Measurements from ENCODE around the gene PHYHD1. TPM values are rescaled to one million over a fixed set of nuclear protein-coding genes. Genes with fewer than 3 reads are reported as not detected.
A peak's percentile ranks its signal among the peaks of the same experiment; 100 is the strongest.
"Not testable (repeated sequence)": the region's sequence is repeated elsewhere in the genome, so short reads cannot be mapped to it uniquely, and the experiment has no call there.

Gene PHYHD1
- total and polyA plus RNA-seq, 7 experiments from 2014 or later = 1.1 to 5.1 (median 3.1) TPM

DNA sequence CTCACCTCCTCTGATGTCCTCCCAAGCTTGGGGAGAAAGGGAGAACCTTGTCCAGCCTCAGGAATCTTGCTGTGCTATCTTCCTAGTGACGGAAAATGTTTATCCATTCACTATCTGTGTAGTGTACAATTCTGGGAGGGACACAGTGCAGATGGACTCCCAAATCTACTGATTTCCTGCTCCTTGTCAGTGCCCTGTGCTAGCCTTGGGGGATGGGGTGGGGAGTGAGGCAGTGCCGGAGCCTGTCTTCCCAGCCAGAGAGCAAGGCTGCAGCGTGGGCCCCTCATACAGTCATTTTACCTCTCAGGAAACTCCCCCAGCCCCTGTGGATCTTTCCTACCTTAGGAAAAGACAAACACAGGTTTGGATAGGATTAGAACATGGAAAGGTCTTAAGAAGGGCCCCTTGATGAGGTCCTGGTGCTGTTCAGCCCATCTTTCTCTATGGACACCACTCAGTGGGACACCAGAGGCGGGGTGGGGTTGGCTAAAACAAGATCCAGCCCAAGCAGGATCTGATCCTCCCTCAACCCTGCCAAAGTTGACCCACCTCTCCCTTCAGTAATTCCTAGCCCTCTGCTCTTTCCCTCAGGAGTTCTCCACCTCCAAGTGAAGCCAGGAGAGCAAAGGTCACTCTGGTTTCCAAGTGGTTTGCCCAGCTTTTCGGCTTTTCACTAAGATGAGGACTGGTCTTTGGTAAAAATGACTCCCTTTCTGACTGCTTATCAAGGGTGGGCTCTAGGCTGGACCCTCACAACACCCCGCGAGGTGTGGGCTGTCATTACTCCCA is 23.2 kb downstream of the PHYHD1 start:
- Histone ChIP-seq H3K27me3 (ENCODE audit: control insufficient read depth in 2 of 2, insufficient read depth in 2 of 2, low read length in 2 of 2) (no peaks in the 10 kb centered on the region), H3K27ac (ENCODE audit: low read depth, low read length) (no peak overlapping the region), H3K9me3 (ENCODE audit: control insufficient read depth in 2 of 3, low read length in 3 of 3) (no peaks in the 10 kb centered on the region), H3K36me3 (ENCODE audit: control insufficient read depth in 2 of 3, insufficient read depth in 3 of 3, low read length in 3 of 3) (peaks cover 0 to 19% (median 0%) of the 10 kb centered on the region in 3 experiments), H3K4me3 (ENCODE audit: low read length) (no peak overlapping the region), H3K4me1 (ENCODE audit: control insufficient read depth in 2 of 2, insufficient read depth in 2 of 2, low read length in 2 of 2) (peaks cover 8 to 14% of the 10 kb centered on the region in 2 donors)
- no peak for ATAC-seq
- Mint-ChIP-seq H3K4me1 (peaks cover 16 to 36% (median 24%) of the 10 kb centered on the region in 7 donors), H3K27ac (peak overlapping the region in 2 of 9 donors; percentile 9 to 46), H3K36me3 (peaks cover 0 to 10% (median 2%) of the 10 kb centered on the region in 5 donors), H3K27me3 (no peaks in the 10 kb centered on the region), H3K4me3 (no peak overlapping the region), H3K9me3 (no peaks in the 10 kb centered on the region)
- ChIA-PET CTCF (no interaction called here), POLR2A (no interaction called here)
- intact Hi-C loops (cut with micrococcal nuclease) = no loop called here
- no peak for DNase-seq

- H3K36me3 Mint-ChIP-seq; ATAC-seq; CTCF ChIA-PET; H3K4me3 ChIP-seq (ENCODE audit: low read length); H3K27me3 Mint-ChIP-seq; H3K27ac ChIP-seq (ENCODE audit: low read depth, low read length); H3K27me3 ChIP-seq (ENCODE audit: control insufficient read depth in 2 of 2, insufficient read depth in 2 of 2, low read length in 2 of 2); POLR2A ChIA-PET; H3K9me3 ChIP-seq (ENCODE audit: control insufficient read depth in 2 of 3, low read length in 3 of 3); DNase-seq; H3K9me3 Mint-ChIP-seq: not testable (repeated sequence)
- H3K27ac Mint-ChIP-seq = peak overlapping the region in 1 of 9 donors; percentile 17
- H3K4me3 Mint-ChIP-seq = peak overlapping the region in 2 of 10 donors; percentile 45 to 46
- intact Hi-C loops (cut with micrococcal nuclease) = loop anchor here (5.0 kb wide), 4 partner anchors 82 to 623 kb away; partner anchors contain the start of genes COQ4 (in 1 of the 2), ODF2 (in 1 of the 2), SH3GLB2 (in 1 of the 2) and TRUB2 (in 1 of the 2)
- Histone ChIP-seq H3K36me3 (ENCODE audit: control insufficient read depth in 2 of 3, insufficient read depth in 3 of 3, low read length in 3 of 3) (peaks cover 0 to 19% (median 0%) of the 10 kb centered on the region in 3 experiments), H3K4me1 (ENCODE audit: control insufficient read depth in 2 of 2, insufficient read depth in 2 of 2, low read length in 2 of 2) (peaks cover 8 to 14% of the 10 kb centered on the region in 2 donors)
- peaks cover 16 to 38% (median 24%) of the 10 kb centered on the region in 7 donors for H3K4me1 Mint-ChIP-seq
These were observed 24.2 kb downstream of the PHYHD1 start for GRCh38 chr9:128944966-128945365.

DNA sequence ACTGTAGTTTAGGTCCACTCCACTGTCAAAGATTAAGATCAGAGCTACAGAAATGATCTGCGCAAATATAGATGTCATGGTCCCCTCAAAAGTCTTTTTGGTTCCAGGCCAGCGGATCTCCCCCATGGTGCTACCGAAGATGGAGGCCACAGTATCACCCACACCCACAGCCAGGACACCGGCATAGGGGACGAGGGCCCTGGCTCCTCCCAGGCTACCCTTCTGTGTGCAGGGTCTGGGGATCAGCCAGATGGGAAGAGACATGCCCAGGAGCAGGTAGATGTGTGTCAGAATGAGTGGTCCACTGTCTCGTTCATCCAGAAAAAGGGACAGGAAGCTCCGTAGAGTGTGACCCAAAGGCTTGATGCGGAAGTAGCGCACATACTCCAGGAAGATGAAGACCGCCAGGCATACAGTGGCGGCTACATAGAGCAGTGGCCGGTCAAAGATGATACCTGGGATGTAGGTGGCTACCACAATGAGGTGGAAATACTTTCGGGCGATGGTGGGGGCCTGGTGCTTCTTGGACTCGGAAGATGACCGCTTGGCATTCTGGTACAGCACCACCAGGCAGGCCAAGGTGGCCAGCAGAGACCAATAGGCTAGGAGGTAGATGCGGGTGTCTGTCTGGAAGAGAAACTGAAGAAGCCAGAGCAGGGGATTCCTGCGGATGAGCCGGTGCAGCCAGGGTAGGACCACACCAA is 25.2 kb downstream of the PHYHD1 start:
- Mint-ChIP-seq H3K27ac (peak overlapping the region; percentile 89 to 98 (median 96)), H3K36me3 (peaks cover 0 to 10% (median 4%) of the 10 kb centered on the region in 5 donors), H3K4me1 (peaks cover 16 to 42% (median 28%) of the 10 kb centered on the region in 7 donors), H3K9me3 (no peaks in the 10 kb centered on the region), H3K4me3 (peak overlapping the region; percentile 93 to 99 (median 98)), H3K27me3 (no peaks in the 10 kb centered on the region)
- H3K4me3 ChIP-seq (ENCODE audit: low read length) = peak overlapping the region; percentile 87
- ChIA-PET POLR2A (interaction anchor here (0.6 kb wide), 3 partner anchors 128 to 627 kb away, joined by 3 to 7 read pairs (median 3); partner anchors contain the start of gene ENDOG), CTCF (no interaction called here)
- H3K27me3 ChIP-seq (ENCODE audit: control insufficient read depth in 2 of 2, insufficient read depth in 2 of 2, low read length in 2 of 2) = no peaks in the 10 kb centered on the region
- peak overlapping the region; percentile 97 for H3K27ac ChIP-seq (ENCODE audit: low read depth, low read length)
- H3K36me3 ChIP-seq (ENCODE audit: control insufficient read depth in 2 of 3, insufficient read depth in 3 of 3, low read length in 3 of 3) = peaks cover 0 to 22% (median 0%) of the 10 kb centered on the region in 3 experiments
- intact Hi-C loops (cut with micrococcal nuclease) = loop anchor here (2.0 to 5.0 kb wide), 8 partner anchors 43 to 624 kb away; partner anchors contain the start of genes COQ4 (in 1 of the 2), DOLPP1 (in 1 of the 2), ENDOG (in 1 of the 2) and ODF2 (in 1 of the 2)
- ATAC-seq (no peak), DNase-seq (no peak)
- H3K9me3 ChIP-seq (ENCODE audit: control insufficient read depth in 2 of 3, low read length in 3 of 3) = no peaks in the 10 kb centered on the region
- H3K4me1 ChIP-seq (ENCODE audit: control insufficient read depth in 2 of 2, insufficient read depth in 2 of 2, low read length in 2 of 2) = peaks cover 8 to 14% of the 10 kb centered on the region in 2 donors

GRCh38 chr9:128946571-128947276 is 25.9 kb downstream of the PHYHD1 start:
- ChIA-PET POLR2A (interaction anchor here (0.6 kb wide), 1 partner anchor 129 kb away, joined by 3 read pairs; the partner anchor contains the start of gene ENDOG), CTCF (no interaction called here)
- Histone ChIP-seq H3K4me3 (ENCODE audit: low read length) (peak overlapping the region; percentile 87), H3K27ac (ENCODE audit: low read depth, low read length) (peak overlapping the region; percentile 97), H3K27me3 (ENCODE audit: control insufficient read depth in 2 of 2, insufficient read depth in 2 of 2, low read length in 2 of 2) (no peaks in the 10 kb centered on the region), H3K36me3 (ENCODE audit: control insufficient read depth in 2 of 3, insufficient read depth in 3 of 3, low read length in 3 of 3) (peaks cover 0 to 22% (median 0%) of the 10 kb centered on the region in 3 experiments), H3K9me3 (ENCODE audit: control insufficient read depth in 2 of 3, low read length in 3 of 3) (no peaks in the 10 kb centered on the region), H3K4me1 (ENCODE audit: control insufficient read depth in 2 of 2, insufficient read depth in 2 of 2, low read length in 2 of 2) (peaks cover 8 to 14% of the 10 kb centered on the region in 2 donors)
- intact Hi-C loops (cut with micrococcal nuclease) = loop anchor here (1.0 to 5.0 kb wide), 17 partner anchors 44 to 624 kb away; partner anchors contain the start of genes LRRC8A (in 2 of the 2), COQ4 (in 1 of the 2), DOLPP1 (in 1 of the 2) and DYNC2I2 (in 1 of the 2)
- ATAC-seq (peak; percentile 9), DNase-seq (peak in 1 of 9 donors; percentile 7)
- H3K27ac Mint-ChIP-seq = peak overlapping the region; percentile 89 to 99 (median 97)
- H3K27me3 Mint-ChIP-seq = no peaks in the 10 kb centered on the region
- H3K4me1 Mint-ChIP-seq = peaks cover 16 to 47% (median 31%) of the 10 kb centered on the region in 7 donors
- H3K9me3 Mint-ChIP-seq = no peaks in the 10 kb centered on the region
- H3K4me3 Mint-ChIP-seq = peak overlapping the region; percentile 93 to 99 (median 98)
- H3K36me3 Mint-ChIP-seq = peaks cover 0 to 10% (median 5%) of the 10 kb centered on the region in 5 donors

GRCh38 chr9:128947277-128947526 is 26.4 kb downstream of the PHYHD1 start:
- peak overlapping the region; percentile 93 to 99 (median 98) for H3K4me3 Mint-ChIP-seq
- H3K4me1 Mint-ChIP-seq = peaks cover 16 to 47% (median 31%) of the 10 kb centered on the region in 7 donors
- H3K27ac Mint-ChIP-seq = peak overlapping the region; percentile 89 to 99 (median 97)
- ChIA-PET CTCF (no interaction called here), POLR2A (no interaction called here)
- DNase-seq (no peak), ATAC-seq (no peak)
- H3K27ac ChIP-seq (ENCODE audit: low read depth, low read length) = peak overlapping the region; percentile 97
- H3K27me3 Mint-ChIP-seq = no peaks in the 10 kb centered on the region
- no peaks in the 10 kb centered on the region for H3K9me3 ChIP-seq (ENCODE audit: control insufficient read depth in 2 of 3, low read length in 3 of 3)
- H3K4me1 ChIP-seq (ENCODE audit: control insufficient read depth in 2 of 2, insufficient read depth in 2 of 2, low read length in 2 of 2) = peaks cover 8 to 14% of the 10 kb centered on the region in 2 donors
- peak overlapping the region; percentile 87 for H3K4me3 ChIP-seq (ENCODE audit: low read length)
- H3K9me3 Mint-ChIP-seq = no peaks in the 10 kb centered on the region
- intact Hi-C loops (cut with micrococcal nuclease) = loop anchor here (1.0 to 5.0 kb wide), 17 partner anchors 44 to 625 kb away; partner anchors contain the start of genes LRRC8A (in 2 of the 2), COQ4 (in 1 of the 2), DOLPP1 (in 1 of the 2) and DYNC2I2 (in 1 of the 2)
- peaks cover 0 to 22% (median 0%) of the 10 kb centered on the region in 3 experiments for H3K36me3 ChIP-seq (ENCODE audit: control insufficient read depth in 2 of 3, insufficient read depth in 3 of 3, low read length in 3 of 3)
- peaks cover 0 to 10% (median 5%) of the 10 kb centered on the region in 5 donors for H3K36me3 Mint-ChIP-seq
- H3K27me3 ChIP-seq (ENCODE audit: control insufficient read depth in 2 of 2, insufficient read depth in 2 of 2, low read length in 2 of 2) = no peaks in the 10 kb centered on the region
